ENCODE results near the gene CD24. TPM values are rescaled to one million over a fixed set of nuclear protein-coding genes. Genes with fewer than 3 reads are reported as not detected.

CD24 gene
- total and polyA plus RNA-seq, 10 of the 15 experiments (the other 5 are each of a cell fraction or from before 2014, with no cell fraction given) = 0.19 to 21.2 (median 9.0) TPM

GRCh38 chr6:106972500-106972899 is 2.0 kb downstream of the CD24 start:
- CTCF ChIA-PET = no interaction called here
- Histone ChIP-seq H3K36me3 (ENCODE audit: control insufficient read depth in 2 of 2, insufficient read depth in 2 of 2, low read length in 1 of 2) (no peaks in the 10 kb centered on the region), H3K9ac (ENCODE audit: control insufficient read depth, insufficient read depth, low read length) (no peak overlapping the region), H3K79me2 (ENCODE audit: control insufficient read depth, insufficient read depth, low read length) (no peaks in the 10 kb centered on the region), H3K4me3 (no peak overlapping the region), H3K27ac (ENCODE audit: control insufficient read depth, insufficient read depth) (no peak overlapping the region), H2AFZ (ENCODE audit: control insufficient read depth, low read depth, low read length) (no peak overlapping the region), H3K4me2 (ENCODE audit: control insufficient read depth, insufficient read depth) (no peak overlapping the region), H3K9me3 (replicated peaks; ENCODE audit: control insufficient read depth, insufficient read depth, low read length) (no peaks in the 10 kb centered on the region), H4K20me1 (ENCODE audit: control insufficient read depth, insufficient read depth) (no peaks in the 10 kb centered on the region), H3K4me1 (ENCODE audit: control insufficient read depth, insufficient read depth, low read length) (peaks cover 7% of the 10 kb centered on the region; the same call in 1 of the 2 replicates), H3K27me3 (replicated peaks in 1 of 2; ENCODE audit: control insufficient read depth in 2 of 2, insufficient read depth in 2 of 2, low read length in 1 of 2) (peaks cover 11 to 13% of the 10 kb centered on the region in 2 experiments; a peak in 3 of 4 replicates)
- no peak for TF ChIP-seq RB1 (IDR thresholded peaks at IDR 0.05; ENCODE audit: borderline replicate concordance)
- TF ChIP-seq TCF3 (IDR thresholded peaks at IDR 0.05; ENCODE audit: borderline replicate concordance, insufficient read depth, low read depth, low read length) = no peak
- no peak for TF ChIP-seq ZNF687 (IDR thresholded peaks at IDR 0.05)
- TF ChIP-seq POLR2AphosphoS5 (IDR thresholded peaks at IDR 0.05; ENCODE audit: low read length) = no peak
- no peak for TF ChIP-seq E2F4 (IDR thresholded peaks at IDR 0.05; ENCODE audit: low read depth, low read length)
- TF ChIP-seq NFYA (IDR thresholded peaks at IDR 0.05; ENCODE audit: borderline replicate concordance, low read depth, low read length) = no peak
- TF ChIP-seq RAD21 (IDR thresholded peaks at IDR 0.05; ENCODE audit: insufficient read depth, low read depth, low read length) = no peak
- no peak for TF ChIP-seq RUNX3 (IDR thresholded peaks at IDR 0.05; ENCODE audit: low read length)
- TF ChIP-seq ZBTB33 (IDR thresholded peaks at IDR 0.05) = no peak
- no peak for TF ChIP-seq LARP7 (IDR thresholded peaks at IDR 0.05)
- no peak for TF ChIP-seq SKIL (IDR thresholded peaks at IDR 0.05; ENCODE audit: low read depth, poor library complexity, severe bottlenecking)
- TF ChIP-seq CREM (IDR thresholded peaks at IDR 0.05; ENCODE audit: low read depth) = no peak
- in situ Hi-C loops (cut with MboI) (no loop called here), intact Hi-C loops (cut with micrococcal nuclease; ENCODE audit: unreplicated experiment) (no loop called here)
- 54% methylated on average over 10 of the region's 10 CpGs for WGBS (ENCODE audit: insufficient coverage, insufficient replicate concordance, low lambda C conversion rate, missing lambda C conversion rate)
- no peak for ATAC-seq
- POLR2A ChIA-PET = no interaction called here
- SMC1A ChIA-PET (ENCODE audit: uncharacterized antibody, unreplicated experiment) = interaction anchor here (0.8 kb wide), 1 partner anchor 85 kb away, joined by 3 read pairs; no protein-coding TSS in a partner anchor
- no peak for DNase-seq (ENCODE audit: low read depth, low spot score)
- no TSS peak for BruUV-seq (replicated peaks)
- RAD21 ChIA-PET (ENCODE audit: unreplicated experiment) = no interaction called here
- FAIRE-seq = no peak
